GM12864 (cell line): Measurements from ENCODE around the gene HYAL1.

ENCODE experiments used
- DNase-seq: peaks from one replicate; pipeline ENCODE4 v3.0.0-alpha.2; 2011; ENCODE audit warnings: low read depth
- H3K4me3 ChIP-seq: 2 replicates; pipeline ENCODE4 v1.5.1; 2011; ENCODE audit warnings: mild to moderate bottlenecking, low read depth, low read length, control low read depth
- TF ChIP-seq, protein P1 (sequence below): IDR thresholded peaks from 2 replicates; pipeline ENCODE4 v1.5.1; 2011; ENCODE audit warnings: low read depth, mild to moderate bottlenecking, moderate library complexity, low read length, control low read depth, inconsistent platforms; ENCODE audit errors: missing control alignments

HYAL1 gene

DNA sequence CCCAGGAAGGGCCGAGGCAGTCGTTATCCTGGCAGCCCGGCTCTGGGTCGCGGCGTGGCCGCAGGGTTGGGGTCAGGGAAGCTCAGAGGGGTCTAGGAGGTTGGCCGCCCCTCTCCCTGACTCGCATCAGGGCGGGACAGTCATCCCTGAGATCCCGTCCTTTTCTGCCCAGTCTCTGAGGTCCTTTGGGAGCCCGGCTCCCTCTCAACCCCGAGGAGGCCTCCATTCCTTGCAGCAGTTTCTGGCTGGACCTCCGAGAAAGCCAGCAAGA is 18.7 kb upstream of the HYAL1 start:
- peak overlapping the region; percentile 61 for H3K4me3 ChIP-seq
- TF ChIP-seq, protein P1, sequence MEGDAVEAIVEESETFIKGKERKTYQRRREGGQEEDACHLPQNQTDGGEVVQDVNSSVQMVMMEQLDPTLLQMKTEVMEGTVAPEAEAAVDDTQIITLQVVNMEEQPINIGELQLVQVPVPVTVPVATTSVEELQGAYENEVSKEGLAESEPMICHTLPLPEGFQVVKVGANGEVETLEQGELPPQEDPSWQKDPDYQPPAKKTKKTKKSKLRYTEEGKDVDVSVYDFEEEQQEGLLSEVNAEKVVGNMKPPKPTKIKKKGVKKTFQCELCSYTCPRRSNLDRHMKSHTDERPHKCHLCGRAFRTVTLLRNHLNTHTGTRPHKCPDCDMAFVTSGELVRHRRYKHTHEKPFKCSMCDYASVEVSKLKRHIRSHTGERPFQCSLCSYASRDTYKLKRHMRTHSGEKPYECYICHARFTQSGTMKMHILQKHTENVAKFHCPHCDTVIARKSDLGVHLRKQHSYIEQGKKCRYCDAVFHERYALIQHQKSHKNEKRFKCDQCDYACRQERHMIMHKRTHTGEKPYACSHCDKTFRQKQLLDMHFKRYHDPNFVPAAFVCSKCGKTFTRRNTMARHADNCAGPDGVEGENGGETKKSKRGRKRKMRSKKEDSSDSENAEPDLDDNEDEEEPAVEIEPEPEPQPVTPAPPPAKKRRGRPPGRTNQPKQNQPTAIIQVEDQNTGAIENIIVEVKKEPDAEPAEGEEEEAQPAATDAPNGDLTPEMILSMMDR, result no peak
- no peak for DNase-seq

DNA sequence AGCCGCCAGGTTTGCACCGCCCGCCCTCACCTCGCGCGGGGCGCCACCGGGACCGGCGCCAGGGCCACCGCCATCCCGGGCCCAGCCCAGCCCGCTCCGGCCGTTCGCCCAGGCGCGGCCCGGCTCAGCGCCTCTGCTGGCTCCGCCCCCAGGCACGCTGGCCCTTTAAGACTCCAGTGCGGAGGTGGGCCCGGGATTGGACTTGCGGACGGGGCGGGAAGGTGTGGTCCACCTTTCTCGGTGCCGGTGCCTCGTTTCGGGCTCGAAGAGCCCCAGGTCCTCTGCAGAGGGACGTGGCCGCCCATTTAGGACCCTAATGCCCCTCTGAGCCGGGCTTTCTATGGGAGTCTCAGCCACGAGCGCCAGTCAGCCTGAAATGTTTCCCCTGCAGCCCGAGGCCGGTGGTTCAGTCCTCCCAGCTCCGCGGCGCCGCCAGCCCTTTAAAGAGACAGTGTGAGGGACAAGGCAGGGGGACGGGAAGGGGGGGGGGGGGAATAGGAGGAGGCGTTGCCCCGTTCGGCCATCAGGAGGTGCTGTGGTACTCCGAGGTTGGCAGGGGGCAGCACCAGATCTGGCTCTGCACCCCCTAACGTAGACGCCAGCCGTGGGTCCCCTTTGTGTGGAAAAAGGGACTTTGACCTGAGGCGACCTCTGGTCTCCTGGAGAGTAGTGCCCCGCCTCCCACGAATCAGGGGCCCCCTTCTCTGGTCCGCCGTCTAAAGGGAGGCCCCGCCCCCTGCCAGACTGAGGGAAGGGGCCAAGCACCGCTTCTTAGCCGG is 18.2 kb upstream of the HYAL1 start:
- peak overlapping the region; percentile 61 for H3K4me3 ChIP-seq
- TF ChIP-seq, protein P1, result peak; percentile 60
- DNase-seq, result no peak

DNA sequence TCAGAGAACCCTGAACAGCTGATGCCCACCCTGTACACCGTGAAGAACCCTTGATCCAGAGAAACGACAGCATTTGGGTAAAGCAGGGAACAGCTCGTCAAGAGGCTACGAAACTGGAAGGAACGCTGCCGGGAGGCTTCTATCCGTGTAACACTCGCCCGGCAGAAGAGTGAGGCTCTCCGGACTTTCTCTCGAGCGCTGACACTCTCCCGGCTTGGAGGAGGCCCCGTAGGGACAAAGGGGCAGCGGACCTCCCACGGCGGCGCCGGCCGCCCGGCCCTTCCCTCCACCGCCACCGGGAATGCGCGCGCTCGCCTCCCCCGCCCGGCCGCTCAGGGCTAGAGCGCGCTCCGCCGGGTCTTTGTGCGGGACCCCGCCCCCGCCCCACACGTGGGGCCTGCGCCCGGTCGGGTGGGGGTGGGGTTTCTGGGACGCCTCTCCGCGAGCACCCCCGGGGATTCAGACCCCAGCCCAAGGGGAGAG is 17.5 kb upstream of the HYAL1 start:
- TF ChIP-seq, protein P1, result no peak
- peak overlapping the region; percentile 61 for H3K4me3 ChIP-seq
- no peak for DNase-seq

DNA sequence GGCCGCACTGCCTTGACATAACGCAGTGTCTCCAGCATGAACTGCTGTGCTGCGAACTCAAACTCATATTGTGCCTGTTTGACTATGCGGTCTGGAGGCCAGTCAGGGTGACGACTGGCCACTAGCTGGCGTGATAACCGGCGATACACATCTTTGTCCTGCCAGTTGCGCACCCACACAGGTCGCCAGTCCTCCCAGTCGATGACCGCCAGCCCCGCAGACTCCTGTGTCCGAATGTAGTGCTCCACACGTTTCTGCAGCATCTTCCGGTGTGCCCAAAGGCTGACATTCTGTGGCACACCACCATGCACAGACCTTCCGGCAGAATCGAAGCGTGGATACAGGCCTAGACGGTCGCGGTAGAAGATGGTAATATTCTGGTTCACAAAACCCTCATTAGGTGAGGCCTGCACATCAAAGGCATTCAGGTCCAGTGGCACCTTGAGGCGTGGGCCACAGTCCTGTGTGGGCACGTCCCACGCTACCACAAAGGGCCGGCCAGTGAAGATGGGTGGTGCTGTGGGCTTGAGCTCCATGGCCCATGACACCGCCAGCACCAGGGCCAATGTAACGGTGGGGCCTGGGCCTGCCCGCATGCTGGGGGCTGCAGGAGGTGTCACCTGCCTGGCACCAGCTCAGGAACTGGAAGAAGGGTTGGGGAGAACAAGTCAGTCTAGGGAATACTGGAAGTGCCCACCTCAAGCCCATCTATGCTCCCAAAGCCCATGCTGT is 16.7 kb upstream of the HYAL1 start:
- no peak for DNase-seq
- TF ChIP-seq, protein P1, result no peak
- peak overlapping the region; percentile 61 for H3K4me3 ChIP-seq

DNA sequence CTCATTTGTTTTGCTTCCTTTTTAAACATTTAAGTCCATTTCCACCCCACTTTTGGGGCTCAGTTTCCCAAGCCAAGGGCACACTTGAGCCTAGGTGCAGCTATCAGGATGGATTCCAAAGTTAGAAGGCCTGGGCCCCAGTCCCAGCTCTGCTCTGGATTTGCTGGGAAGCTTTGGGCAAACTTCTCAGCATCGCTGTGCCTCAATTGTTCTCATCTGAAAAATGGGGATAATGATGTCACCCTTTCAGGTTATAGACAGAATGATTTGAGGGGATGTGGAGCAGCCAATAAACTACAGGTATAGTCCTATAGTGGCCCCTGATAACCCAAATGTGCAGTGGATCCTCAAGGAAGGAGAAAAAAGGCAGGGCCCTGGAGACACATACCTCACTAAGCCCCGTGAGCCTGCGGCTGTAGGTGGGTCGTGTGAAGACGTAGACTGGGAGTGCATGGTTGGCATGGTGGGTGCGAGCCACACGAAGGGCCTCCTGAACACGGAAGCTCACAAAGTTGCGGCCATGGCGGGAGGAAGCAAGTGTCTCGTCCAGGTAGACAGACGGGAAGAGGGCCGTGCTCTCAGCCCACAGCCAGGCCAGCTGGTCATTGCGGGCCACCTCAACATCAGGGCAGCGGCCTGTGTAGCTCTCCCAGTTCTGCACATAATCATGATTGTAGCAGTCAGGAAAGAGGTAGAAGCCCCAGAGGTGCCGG is 16.0 kb upstream of the HYAL1 start:
- H3K4me3 ChIP-seq, result no peak overlapping the region

DNA sequence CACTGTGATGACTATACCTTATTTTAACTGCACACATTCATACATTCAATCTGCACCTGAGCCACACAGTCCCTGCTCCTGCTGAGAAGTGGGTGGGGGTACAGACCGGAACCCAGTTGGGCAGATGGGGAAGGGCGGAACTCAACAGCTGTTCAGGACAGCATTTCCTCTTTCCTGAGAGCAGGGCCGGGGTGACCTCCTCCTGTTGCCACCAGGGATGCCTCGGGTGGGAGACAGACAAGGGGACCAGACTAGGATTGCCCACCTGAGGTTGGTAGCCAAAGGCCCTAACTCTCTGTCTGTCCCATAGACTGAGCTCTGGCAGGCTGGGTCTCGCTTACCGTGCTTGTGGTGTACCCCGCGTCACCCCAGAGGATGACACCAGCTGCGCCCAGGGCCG is 15.2 kb upstream of the HYAL1 start:
- H3K4me3 ChIP-seq, result no peak overlapping the region
- TF ChIP-seq, protein P1, result no peak
- DNase-seq, result no peak

More for the DNA sequence above, 16.0 kb upstream of the HYAL1 start:
- DNase-seq, result no peak
- TF ChIP-seq, protein P1, result no peak
